ENCODE measurements around the gene PARVA.
A peak's percentile ranks its signal among the peaks of the same experiment; 100 is the strongest.

The PARVA gene

DNA sequence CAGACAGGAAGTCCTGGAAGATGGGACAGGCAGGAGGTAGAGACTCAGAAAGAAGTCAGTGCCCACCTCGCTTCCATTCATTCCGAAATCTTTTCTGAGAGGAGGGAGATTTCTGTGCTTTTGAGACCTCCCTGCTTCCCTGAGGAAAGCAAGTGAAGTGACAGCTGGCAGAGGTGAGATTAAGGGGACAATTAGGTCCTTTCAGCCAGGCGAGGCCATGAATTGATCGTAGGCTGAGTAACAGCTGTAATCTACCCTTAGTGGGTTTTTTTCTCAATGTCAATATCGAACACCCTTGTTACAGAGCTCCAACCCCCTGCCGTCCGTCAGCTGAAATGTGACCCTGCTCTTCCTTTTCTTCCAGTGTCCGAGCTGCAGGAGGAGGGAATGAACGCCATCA is 96.0 kb downstream of the PARVA start:
- H3K4me3 ChIP-seq (ENCODE audit: low read depth, low read length): no peak overlapping the region
- TF ChIP-seq, protein P1, sequence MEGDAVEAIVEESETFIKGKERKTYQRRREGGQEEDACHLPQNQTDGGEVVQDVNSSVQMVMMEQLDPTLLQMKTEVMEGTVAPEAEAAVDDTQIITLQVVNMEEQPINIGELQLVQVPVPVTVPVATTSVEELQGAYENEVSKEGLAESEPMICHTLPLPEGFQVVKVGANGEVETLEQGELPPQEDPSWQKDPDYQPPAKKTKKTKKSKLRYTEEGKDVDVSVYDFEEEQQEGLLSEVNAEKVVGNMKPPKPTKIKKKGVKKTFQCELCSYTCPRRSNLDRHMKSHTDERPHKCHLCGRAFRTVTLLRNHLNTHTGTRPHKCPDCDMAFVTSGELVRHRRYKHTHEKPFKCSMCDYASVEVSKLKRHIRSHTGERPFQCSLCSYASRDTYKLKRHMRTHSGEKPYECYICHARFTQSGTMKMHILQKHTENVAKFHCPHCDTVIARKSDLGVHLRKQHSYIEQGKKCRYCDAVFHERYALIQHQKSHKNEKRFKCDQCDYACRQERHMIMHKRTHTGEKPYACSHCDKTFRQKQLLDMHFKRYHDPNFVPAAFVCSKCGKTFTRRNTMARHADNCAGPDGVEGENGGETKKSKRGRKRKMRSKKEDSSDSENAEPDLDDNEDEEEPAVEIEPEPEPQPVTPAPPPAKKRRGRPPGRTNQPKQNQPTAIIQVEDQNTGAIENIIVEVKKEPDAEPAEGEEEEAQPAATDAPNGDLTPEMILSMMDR (IDR thresholded peaks at IDR 0.05; ENCODE audit: low read depth, low read length): no peak

DNA sequence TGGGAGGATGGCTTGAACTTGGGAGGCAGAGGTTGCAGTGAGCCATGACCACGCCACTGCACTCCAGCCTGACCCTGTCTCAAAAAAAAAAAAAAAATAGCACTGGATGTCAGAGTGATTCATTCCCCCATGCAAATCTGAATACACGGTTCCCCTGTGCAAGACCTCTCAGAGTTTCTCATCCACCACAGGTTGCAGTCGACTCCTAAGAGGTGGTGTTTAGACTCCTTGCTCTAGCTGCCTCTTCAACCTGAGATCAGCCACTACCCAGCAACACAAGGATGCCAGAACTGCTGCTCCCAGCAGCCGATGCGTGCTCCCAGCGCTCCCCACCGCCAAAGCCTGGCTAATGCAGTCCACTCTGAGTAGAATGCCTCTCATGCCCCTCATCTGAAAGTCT is 97.5 kb downstream of the PARVA start:
- TF ChIP-seq, protein P1 (IDR thresholded peaks at IDR 0.05; ENCODE audit: low read depth, low read length): no peak
- H3K4me3 ChIP-seq (ENCODE audit: low read depth, low read length): no peak overlapping the region

DNA sequence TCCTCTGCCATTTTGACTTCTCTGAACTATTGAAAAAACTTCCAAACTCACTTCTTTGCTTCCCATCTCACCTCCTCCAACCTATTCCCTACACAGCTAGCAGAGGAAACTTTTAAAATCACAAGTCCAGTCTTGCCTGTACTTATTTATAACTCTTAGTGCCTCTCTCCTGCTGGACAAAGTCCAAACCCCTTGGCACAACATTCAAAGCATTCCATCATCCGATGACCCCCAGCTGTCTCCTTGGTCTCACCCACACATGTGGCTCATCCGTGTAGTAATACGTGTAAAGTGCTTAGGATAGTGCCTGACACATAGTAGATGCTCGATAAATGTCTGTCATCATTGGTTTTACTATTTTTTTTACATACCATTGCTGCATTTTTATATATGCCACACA is 101.4 kb downstream of the PARVA start:
- H3K4me3 ChIP-seq (ENCODE audit: low read depth, low read length): no peak overlapping the region
- TF ChIP-seq, protein P1 (IDR thresholded peaks at IDR 0.05; ENCODE audit: low read depth, low read length): no peak

DNA sequence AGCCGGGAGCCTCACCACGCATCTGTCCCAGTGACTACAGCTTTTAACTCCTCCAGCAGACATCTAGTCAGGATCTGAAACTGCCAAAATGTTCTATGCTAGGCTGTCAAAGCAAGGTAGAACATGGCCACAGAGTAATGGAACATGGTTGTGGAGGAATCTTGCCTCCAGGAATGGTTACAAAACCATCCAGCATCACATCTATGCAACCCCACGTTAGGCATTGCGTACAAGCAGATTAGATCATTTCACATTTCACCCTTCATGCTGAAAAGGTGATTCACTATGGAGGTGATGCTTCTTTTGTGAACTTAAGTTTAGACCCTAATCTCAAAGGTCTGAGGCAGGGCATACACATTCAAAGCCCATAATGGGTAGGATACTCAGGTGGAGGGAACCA is 103.0 kb downstream of the PARVA start:
- TF ChIP-seq, protein P1 (IDR thresholded peaks at IDR 0.05; ENCODE audit: low read depth, low read length): no peak

DNA sequence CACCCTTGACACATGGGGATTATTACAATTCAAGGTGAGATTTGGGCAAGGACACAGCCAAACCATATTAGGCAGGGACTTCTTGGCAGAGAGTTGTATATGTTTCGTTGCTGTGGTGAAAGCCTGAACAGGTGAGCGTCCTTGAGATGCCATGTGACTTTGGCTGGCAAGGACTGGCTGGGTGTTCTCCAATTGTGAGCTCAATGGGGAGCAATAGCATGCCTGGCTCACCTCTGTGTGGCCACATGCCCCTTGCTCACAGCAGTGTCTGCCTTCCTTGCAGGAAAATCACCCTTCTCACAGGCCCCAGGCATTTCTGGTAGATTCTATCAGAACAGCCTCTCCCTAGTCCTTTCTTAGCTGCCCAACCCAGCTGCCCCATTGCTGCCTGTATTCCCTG is 105.5 kb downstream of the PARVA start:
- TF ChIP-seq, protein P1 (IDR thresholded peaks at IDR 0.05; ENCODE audit: low read depth, low read length): no peak
- H3K4me3 ChIP-seq (ENCODE audit: low read depth, low read length): no peak overlapping the region

More for the DNA sequence above, 103.0 kb downstream of the PARVA start:
- no peak overlapping the region for H3K4me3 ChIP-seq (ENCODE audit: low read depth, low read length)

DNA sequence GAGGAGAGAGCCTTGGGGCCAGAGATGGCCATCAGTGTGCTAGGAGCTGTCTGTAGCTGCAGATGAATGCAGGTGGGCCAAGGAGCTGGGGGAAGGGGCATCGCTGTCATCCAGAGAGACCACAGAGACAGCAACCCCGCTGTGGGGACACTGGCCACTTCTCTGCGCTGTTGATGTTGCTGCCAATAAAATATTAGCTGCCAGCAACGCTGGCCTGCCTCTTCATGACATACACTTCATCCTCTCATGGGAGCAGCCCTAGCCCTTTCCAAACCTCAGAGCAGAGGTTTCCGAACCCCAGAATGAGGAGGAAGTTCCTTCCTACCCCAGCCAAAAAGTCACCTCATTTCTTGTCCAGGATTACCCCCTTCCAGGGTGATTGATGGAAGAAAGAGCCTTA is 106.2 kb downstream of the PARVA start:
- TF ChIP-seq, protein P1 (IDR thresholded peaks at IDR 0.05; ENCODE audit: low read depth, low read length): no peak
- no peak overlapping the region for H3K4me3 ChIP-seq (ENCODE audit: low read depth, low read length)

DNA sequence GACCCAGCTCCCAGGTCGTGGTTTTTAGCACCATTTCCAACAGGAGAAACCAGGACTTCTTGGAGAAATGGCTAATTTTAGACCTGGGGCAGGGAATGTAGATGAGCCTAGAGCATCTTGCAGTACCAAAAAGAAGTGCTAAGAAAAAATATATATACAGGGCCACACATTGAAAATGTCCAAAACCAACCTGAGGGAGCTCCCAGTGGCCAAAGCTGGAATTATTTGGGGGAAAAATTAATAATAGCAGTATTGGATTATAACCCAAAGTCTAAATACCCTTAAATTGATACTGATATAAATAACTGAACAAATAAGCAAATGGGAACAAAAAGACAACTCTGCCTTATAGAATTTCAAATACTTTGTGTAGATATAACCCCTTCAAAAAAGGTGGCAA is 108.0 kb downstream of the PARVA start:
- TF ChIP-seq, protein P1 (IDR thresholded peaks at IDR 0.05; ENCODE audit: low read depth, low read length): 0 out of 2 replicates have a peak, but pooled peaks have one; percentile 32
- H3K4me3 ChIP-seq (ENCODE audit: low read depth, low read length): no peak overlapping the region

All from WI38 (cell line).